NCI-H748 (cell line): ENCODE measurements around the gene NDUFA11.

ENCODE experiments used
- DNase-seq: peaks from one replicate; lab custom pipeline; 2025; ENCODE audit not compliant: unreplicated experiment; lab: John Stamatoyannopoulos, UW

Gene NDUFA11

DNA sequence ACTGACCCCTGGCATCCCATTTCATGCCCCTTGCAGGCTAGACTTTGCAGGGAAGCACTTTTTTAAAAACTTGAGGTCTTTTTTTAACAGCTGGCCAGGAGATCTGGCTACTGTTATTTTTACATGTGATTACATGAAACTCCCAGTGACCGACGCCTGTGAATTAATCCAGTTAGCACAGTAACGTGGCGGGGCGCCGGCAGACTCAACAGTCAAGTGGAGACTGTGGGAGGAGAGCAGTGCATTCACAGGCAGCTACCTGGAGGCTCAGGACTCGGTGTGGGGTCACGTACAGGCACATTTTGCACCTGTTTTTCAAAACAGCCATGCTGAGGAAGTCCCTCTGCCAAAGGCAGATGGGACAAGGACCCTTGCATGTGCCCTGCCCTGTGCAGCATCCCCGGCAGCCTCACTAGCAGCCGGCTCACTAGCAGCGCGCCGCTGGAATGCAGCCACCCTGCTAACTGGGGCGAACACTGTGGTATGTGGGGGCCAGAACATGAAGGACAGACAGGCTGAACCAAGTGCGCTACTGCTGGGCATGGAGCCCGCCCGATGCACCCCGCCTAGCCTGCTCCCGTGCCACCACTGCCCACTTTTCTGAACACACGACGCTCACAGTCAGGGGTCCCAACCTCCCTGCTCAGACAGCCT is 29.1 kb upstream of the NDUFA11 start:
- DNase-seq, result no peak

GRCh38 chr19:5932146-5932545 is 28.6 kb upstream of the NDUFA11 start:
- no peak for DNase-seq

DNA sequence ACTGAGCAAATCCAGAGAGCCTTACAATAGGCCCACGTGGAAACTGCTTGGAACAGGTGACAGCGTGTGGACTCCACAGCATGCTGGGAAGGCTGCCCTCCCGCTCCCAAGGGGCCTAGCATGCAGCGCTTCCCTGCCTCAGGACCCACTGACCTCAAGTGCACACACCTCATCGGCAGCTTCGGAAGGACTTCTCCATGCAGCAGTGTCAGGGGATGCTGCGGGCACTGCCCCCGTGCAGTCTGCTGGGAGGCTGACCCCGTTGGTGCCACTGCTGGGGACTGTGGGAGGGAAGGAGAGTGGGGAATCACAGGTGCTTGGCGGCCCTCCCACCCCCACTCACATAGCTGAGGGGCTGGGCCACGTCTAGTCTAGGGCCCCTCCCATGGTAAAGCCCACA is 27.7 kb upstream of the NDUFA11 start:
- no peak for DNase-seq

DNA sequence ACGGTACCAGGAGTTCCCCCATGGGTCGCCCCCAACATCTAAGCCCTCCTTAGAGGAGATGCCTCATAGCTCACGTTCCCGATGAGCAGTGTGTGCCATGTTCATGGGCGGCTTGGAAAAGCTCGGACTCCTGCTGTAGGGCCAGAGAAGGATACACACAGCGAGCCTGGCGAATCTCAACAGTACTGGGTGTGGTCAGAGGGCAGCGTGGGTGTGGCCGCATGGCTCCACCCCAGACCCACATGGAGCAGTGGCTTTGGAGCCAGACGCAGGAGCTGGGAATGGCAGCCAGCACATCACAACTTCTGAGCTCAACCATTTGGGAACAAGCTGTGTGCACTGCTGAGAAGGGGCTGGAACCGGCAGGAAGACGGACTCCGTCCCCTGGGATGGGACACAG is 26.0 kb upstream of the NDUFA11 start:
- no peak for DNase-seq

DNA sequence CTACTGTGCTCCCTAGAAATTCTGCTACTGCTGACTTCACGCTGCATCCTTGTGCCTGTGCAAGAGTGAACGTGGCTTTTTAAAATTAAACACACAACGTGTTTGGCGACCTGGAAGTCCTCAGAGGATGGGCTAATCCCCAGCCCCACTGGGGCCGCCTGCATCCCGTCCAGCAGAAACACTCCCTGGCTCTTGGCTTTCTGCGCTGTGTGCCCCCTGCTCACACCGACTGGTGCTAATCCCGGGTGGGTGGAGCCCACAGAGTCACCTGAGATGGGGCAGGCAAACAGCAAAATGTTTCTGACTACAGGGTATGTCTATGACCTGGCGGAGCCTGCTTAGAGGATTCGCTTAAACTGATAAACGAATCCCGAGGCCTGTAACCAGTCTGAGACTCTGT is 25.6 kb upstream of the NDUFA11 start:
- DNase-seq, result no peak

GRCh38 chr19:5927441-5927821 is 23.8 kb upstream of the NDUFA11 start:
- no peak for DNase-seq

DNA sequence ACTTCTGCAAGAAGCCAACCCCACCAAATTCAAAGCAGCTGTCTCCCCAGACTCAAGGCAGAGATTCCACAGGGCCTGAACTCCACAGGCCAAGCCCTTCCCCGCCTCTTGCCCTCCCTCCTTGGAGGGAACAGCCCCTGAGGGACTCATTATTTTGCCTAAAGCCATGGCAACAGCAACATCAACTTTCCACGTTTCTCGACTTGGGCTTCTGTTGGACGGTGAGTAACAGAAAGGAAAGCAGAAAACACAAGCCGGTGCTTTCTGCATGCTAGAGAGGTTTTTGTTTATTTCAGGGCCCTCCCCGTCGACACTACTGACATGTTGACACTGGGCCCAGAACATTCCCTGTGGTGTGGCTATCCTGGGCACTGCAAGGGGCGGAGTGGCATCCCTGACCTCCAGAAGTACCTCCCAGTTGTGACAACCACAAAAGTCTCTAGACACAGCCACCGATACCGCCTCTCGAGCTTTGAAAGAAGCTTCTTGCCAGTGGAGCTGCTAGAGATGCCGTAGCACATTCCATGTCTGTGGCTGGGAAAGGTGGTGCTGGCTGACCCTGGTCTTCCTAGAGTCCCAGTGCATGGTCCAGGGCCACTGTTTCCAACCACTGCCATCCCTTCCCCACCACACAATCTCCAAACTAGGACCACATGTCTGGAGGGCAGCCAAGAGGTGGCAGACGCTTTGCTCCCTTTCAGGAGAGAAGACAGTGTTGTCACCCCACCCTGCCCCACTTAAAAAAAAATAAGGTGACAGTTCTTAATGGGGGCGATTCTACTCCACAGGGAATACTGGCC is 23.3 kb upstream of the NDUFA11 start:
- no peak for DNase-seq

GRCh38 chr19:5925830-5926427 is 22.3 kb upstream of the NDUFA11 start:
- DNase-seq, result no peak

DNA sequence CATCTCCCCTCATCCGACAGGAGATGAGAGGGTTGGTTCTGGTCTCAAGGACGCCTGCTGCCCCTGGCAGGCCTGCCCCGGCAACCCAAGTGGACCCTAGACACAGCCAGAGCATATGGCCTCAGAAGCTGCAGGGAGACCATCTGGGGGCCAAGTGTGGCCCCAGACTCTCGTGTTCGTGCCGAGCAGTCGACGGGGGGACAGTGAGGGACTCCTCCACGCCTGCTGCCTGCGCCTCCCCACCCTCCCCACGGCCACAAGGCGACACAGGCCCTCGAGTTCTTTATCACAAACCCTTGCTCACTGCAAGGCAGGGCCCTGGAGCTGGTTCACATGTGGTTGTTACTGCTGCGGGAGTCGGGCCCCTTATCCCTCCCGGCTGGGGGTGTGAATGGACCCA is 19.8 kb upstream of the NDUFA11 start:
- no peak for DNase-seq

GRCh38 chr19:5922161-5922545 is 18.6 kb upstream of the NDUFA11 start:
- no peak for DNase-seq

DNA sequence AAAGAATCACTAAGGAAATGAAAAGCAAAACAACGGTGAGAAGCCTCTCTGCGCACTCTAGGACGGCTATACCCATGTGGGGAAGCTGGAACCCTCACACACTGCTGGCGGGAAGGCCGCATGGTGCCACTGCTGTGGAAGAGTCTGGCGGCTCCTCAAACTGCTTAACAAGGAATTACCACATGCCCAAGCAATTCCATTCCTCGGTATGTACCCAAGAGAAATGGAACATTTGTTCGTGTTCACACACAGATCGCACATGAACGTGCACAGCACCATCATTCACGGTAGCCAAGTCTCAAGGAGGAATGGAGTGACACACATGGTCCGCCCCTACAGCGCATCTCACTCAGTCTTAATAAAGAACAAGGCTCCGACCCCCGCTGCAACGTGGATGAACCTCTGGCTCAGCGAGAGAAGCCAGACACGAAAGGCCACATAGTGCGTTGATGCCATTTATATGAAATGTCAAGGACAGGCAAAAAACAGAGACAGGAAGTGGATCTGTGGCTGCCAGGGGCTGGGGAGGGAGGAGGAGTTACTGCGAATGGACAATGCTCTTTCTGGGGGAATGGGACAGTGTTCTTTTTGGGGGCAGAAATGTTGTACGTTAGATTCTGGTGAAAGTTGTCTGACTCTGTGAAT is 18.0 kb upstream of the NDUFA11 start:
- no peak for DNase-seq

GRCh38 chr19:5918463-5919079 is 15.0 kb upstream of the NDUFA11 start:
- DNase-seq, result no peak

DNA sequence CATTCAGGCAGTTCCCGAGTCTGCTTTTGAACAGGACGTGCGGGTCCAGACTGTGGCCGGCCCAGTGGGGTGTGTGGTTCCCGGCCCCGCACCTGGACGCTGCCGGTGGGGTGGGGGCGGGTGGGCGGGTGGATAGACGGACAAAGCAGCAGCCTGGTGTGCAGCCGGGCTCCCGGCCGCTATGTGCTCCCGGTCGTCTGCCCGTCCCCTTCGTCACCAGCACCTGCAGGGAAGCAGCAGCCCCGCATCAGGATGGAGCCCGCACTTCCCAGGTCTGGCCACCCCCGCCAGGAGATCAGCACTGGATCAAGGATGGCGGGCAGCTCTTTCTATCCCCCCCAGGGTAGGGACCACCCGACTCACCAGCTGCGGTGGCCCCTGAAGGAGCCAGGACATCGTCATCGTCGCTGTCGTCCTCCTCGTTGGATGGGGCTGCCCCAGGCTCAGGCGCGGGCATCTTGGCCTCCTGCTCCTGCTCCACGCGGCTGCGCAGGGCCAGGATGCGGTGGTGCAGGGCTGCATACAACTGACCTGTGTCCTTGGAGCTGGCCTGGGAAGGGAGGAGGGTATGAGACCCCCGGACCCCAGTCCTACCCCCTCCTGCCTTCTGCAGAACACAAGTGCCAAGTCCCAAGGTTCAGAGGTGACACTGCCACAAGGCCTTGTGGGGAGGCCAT is 14.0 kb upstream of the NDUFA11 start:
- no peak for DNase-seq

DNA sequence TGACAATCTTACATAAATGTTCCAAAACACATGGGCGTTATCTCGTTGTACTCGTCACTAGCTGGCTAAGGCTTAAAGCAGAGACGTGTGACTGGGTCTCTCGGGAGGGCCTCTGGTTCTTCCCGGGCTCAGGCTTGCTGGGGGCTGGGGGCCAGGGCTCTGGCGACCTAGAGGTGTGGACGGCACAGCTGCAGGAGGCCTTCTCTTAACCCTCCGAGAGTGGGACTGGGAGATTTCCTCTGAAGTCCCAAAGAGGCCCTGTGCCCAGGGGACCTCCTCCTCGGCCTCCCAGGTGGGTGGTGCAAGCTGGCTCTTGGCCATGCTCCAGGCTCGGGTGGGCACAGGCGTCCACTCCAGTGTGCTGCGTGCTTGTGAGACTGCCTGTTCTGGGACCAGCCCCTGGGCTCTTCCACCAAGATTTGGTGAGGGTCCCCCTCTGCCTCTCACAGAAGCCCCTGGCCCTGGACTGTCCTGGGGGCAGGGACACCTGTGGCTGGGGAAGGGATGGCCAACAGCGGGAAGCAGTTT is 12.7 kb upstream of the NDUFA11 start:
- no peak for DNase-seq

- DNase-seq, result no peak
These were observed 12.2 kb upstream of the NDUFA11 start for GRCh38 chr19:5915782-5916165.

- DNase-seq, result no peak
These were observed 11.6 kb upstream of the NDUFA11 start for GRCh38 chr19:5914946-5915781.

DNA sequence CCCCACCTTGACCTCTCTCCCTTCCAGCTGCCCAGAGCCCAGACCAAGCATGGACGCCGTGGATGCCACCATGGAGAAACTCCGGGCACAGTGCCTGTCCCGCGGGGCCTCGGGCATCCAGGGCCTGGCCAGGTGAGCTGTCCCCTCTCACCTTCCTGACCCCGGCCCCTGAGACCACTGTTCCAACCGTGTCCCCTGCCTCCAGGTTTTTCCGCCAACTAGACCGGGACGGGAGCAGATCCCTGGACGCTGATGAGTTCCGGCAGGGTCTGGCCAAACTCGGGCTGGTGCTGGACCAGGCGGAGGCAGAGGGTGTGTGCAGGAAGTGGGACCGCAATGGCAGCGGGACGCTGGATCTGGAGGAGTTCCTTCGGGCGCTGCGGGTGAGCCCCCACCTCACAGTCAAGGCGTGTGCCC is 10.8 kb upstream of the NDUFA11 start:
- DNase-seq, result no peak

GRCh38 chr19:5913739-5914357 is 10.3 kb upstream of the NDUFA11 start, which contains the start of gene CAPS:
TSS of gene CAPS (plus strand) at chr19:5914254. CDS start at chr19:5914407, 153 bp downstream.
- DNase-seq, result no peak

DNA sequence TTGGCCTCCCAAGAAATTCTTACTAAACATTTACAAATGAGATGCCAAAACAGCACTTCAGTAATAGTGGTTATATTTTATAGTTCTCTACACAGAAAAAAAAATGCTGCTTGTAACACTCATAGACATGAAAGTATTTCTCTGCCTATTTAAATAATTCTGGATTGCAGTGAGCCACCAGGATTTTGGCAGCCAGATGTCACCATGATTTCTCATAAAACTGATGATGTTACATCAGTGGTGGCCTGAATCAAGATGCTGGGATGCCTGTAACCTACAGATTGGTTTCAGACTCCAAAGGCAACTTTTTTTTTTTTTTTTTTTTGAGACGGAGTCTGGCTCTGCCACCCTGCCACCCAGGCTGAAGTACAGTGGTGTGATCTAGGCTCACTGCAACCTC is 7.8 kb upstream of the NDUFA11 start:
- DNase-seq, result no peak

GRCh38 chr19:5910638-5910907 is 7.0 kb upstream of the NDUFA11 start:
- no peak for DNase-seq
